Urothelium cell line (cell line): ENCODE data around the gene TXNDC16.
"Not testable (repeated sequence)": the region's sequence is repeated elsewhere in the genome, so short reads cannot be mapped to it uniquely, and the experiment has no call there.

Source experiments
- DNase-seq: peaks from one replicate; pipeline ENCODE4 v3.0.0; 2011; ENCODE audit warnings: low spot score, mixed read lengths
- FAIRE-seq: peaks from 2 replicates; lab custom pipeline; 2011; peaks lifted over from hg19 to GRCh38; lab: Jason Lieb, UNC

Gene TXNDC16

GRCh38 chr14:52552063-52552988, at the start of gene TXNDC16, which contains the start of gene GPR137C:
Gene TXNDC16, minus strand, starts transcription at chr14:52552505. Its CDS starts 8,948 bp downstream, at chr14:52543557.
Gene GPR137C, plus strand, starts transcription at chr14:52552836. Its CDS starts 312 bp downstream, at chr14:52553148.
- FAIRE-seq: peak; percentile 99
- peak; percentile 100 for DNase-seq

- FAIRE-seq (no peak), DNase-seq (no peak)
Measured at GRCh38 chr14:52599974-52600373, 47.7 kb upstream of the TXNDC16 start.

- FAIRE-seq: no peak
- DNase-seq: no peak
Measured at GRCh38 chr14:52598568-52598967, 46.3 kb upstream of the TXNDC16 start.

- DNase-seq (no peak), FAIRE-seq (peak; percentile 30)
Measured at GRCh38 chr14:52596861-52597260, 44.6 kb upstream of the TXNDC16 start.

- DNase-seq: no peak
Measured at GRCh38 chr14:52596320-52596719, 44.0 kb upstream of the TXNDC16 start.

GRCh38 chr14:52590318-52590717, 38.0 kb upstream of the TXNDC16 start:
- peak; percentile 27 for FAIRE-seq
- no peak for DNase-seq

More at GRCh38 chr14:52596320-52596719, 44.0 kb upstream of the TXNDC16 start:
- FAIRE-seq: peak; percentile 32

- FAIRE-seq: peak; percentile 87
- DNase-seq: no peak
Measured at GRCh38 chr14:52589646-52590045, 37.3 kb upstream of the TXNDC16 start.

- FAIRE-seq (no peak), DNase-seq (no peak)
Measured at GRCh38 chr14:52583544-52583943, 31.2 kb upstream of the TXNDC16 start.

GRCh38 chr14:52575858-52576257, 23.6 kb upstream of the TXNDC16 start:
- no peak for DNase-seq
- FAIRE-seq: no peak

- DNase-seq, FAIRE-seq: not testable (repeated sequence)
Measured at GRCh38 chr14:52568454-52568853, 16.1 kb upstream of the TXNDC16 start.

- peak; percentile 36 for DNase-seq
Measured at GRCh38 chr14:52563120-52563519, 10.8 kb upstream of the TXNDC16 start.

GRCh38 chr14:52558688-52559087, 6.4 kb upstream of the TXNDC16 start:
- DNase-seq: no peak
- FAIRE-seq: no peak

More at GRCh38 chr14:52563120-52563519, 10.8 kb upstream of the TXNDC16 start:
- FAIRE-seq: peak; percentile 97

- peak; percentile 87 for DNase-seq
- peak; percentile 99 for FAIRE-seq
Measured at GRCh38 chr14:52553671-52554575, 1.6 kb upstream of the TXNDC16 start.

GRCh38 chr14:52553002-52553670, 831 bp upstream of the TXNDC16 start:
- no peak for DNase-seq

GRCh38 chr14:52551696-52552062, 626 bp downstream of the TXNDC16 start:
- peak; percentile 33 for DNase-seq
- FAIRE-seq: peak; percentile 48

More at GRCh38 chr14:52553002-52553670, 831 bp upstream of the TXNDC16 start:
- peak; percentile 84 for FAIRE-seq

GRCh38 chr14:52551205-52551604, 1.1 kb downstream of the TXNDC16 start:
- FAIRE-seq (no peak), DNase-seq (no peak)

- no peak for FAIRE-seq
- no peak for DNase-seq
Measured at GRCh38 chr14:52550661-52551060, 1.6 kb downstream of the TXNDC16 start.

GRCh38 chr14:52547526-52547925, 4.8 kb downstream of the TXNDC16 start:
- FAIRE-seq (no peak), DNase-seq (no peak)

GRCh38 chr14:52547027-52547426, 5.3 kb downstream of the TXNDC16 start:
- no peak for FAIRE-seq
- DNase-seq: no peak

GRCh38 chr14:52546318-52546670, 6.0 kb downstream of the TXNDC16 start:
- no peak for DNase-seq
- FAIRE-seq: peak; percentile 63
